B cell (primary cell): ENCODE results near the gene PTPRE. TPM values are rescaled to one million over a fixed set of nuclear protein-coding genes. Genes with fewer than 3 reads are reported as not detected.

Experiments
- ATAC-seq: fragments of 200-7000 bp; cut with Tn5 transposase; one replicate; pipeline ENCODE4 v1.10.0; 2021; ENCODE audit warnings: low read depth, mild to moderate bottlenecking, moderate number of reproducible peaks, moderate library complexity
- CTCF ChIA-PET: fragments of 350-600 bp; sonication (Branson Sonifier 250); formaldehyde crosslinking; loops from one replicate; lab custom pipeline; 2021; ENCODE audit warnings: antibody characterized with exemption, inconsistent platforms; lab: Charles Lee
- POLR2A ChIA-PET: fragments of 350-600 bp; sonication (Branson Sonifier 250); formaldehyde crosslinking; loops from one replicate; lab custom pipeline; 2021; ENCODE audit warnings: antibody characterized with exemption; lab: Charles Lee
- DNase-seq: peaks from one replicate; pipeline ENCODE4 v3.0.0; 2013
- H2AFZ ChIP-seq: 2 replicates; pipeline ENCODE4 v1.6.1; 2012; ENCODE audit warnings: mild to moderate bottlenecking, low read depth, low read length; ENCODE audit not compliant: insufficient read depth, poor library complexity, severe bottlenecking
- H3K27ac ChIP-seq, 2 donors: 1 replicate in 1 of 2; 2 replicates in 1 of 2; pipeline ENCODE4 v1.5.1; 2012 to 2013; ENCODE audit warnings: low read length in 2 of 2, mild to moderate bottlenecking in 2 of 2, moderate library complexity in 1 of 2
- H3K27me3 ChIP-seq, 4 experiments: fragments of 200-600 bp in 1 of 4; sonication (generic) in 1 of 4; replicated peaks in 1 of 4; 1 replicate in 2 of 4; 2 replicates in 2 of 4; pipeline versions ENCODE4 v1.6.1 to v1.7.0; 2013 to 2016; ENCODE audit warnings: low read length in 3 of 4, mild to moderate bottlenecking in 2 of 4, mixed read lengths in 1 of 4, moderate library complexity in 1 of 4; ENCODE audit not compliant: insufficient read depth in 4 of 4, control insufficient read depth in 3 of 4; ENCODE audit errors: control extremely low read depth in 1 of 4
- H3K36me3 ChIP-seq, 2 experiments: replicated peaks in 1 of 2; 1 replicate in 1 of 2; 2 replicates in 1 of 2; pipeline versions ENCODE4 v1.6.1 to v1.7.1; 2013; ENCODE audit warnings: low read length in 1 of 2; ENCODE audit not compliant: insufficient read depth in 2 of 2, control insufficient read depth in 1 of 2; ENCODE audit errors: control extremely low read depth in 1 of 2, extremely low read depth in 1 of 2
- H3K4me1 ChIP-seq, 2 donors: fragments of 200-600 bp in 1 of 2; sonication (generic) in 1 of 2; 1 replicate in 1 of 2; 2 replicates in 1 of 2; pipeline versions ENCODE4 v1.5.1 to v1.6.1; 2013 to 2017; ENCODE audit warnings: low read length in 2 of 2; ENCODE audit not compliant: control insufficient read depth in 2 of 2, insufficient read depth in 2 of 2
- H3K4me2 ChIP-seq: replicated peaks from 2 replicates; pipeline ENCODE3; 2012; ENCODE audit warnings: mild to moderate bottlenecking, low read depth, low read length; ENCODE audit not compliant: poor library complexity, severe bottlenecking
- H3K4me3 ChIP-seq, 5 experiments: fragments of 200-600 bp in 1 of 5; sonication (generic) in 1 of 5; 1 replicate in 3 of 5; 2 replicates in 2 of 5; pipeline versions ENCODE4 v1.5.1 to v1.7.0; 2011 to 2016; ENCODE audit warnings: low read length in 4 of 5, mild to moderate bottlenecking in 4 of 5, low read depth in 2 of 5, control low read depth in 1 of 5, moderate library complexity in 1 of 5; ENCODE audit not compliant: insufficient read depth in 1 of 5; ENCODE audit errors: control extremely low read depth in 1 of 5, extremely low read depth in 1 of 5
- H3K79me2 ChIP-seq: fragments of 200-600 bp; sonication (generic); one replicate; pipeline ENCODE4 v1.6.0; 2016; ENCODE audit warnings: low read length; ENCODE audit not compliant: control insufficient read depth, insufficient read depth
- H3K9ac ChIP-seq: fragments of 200-600 bp; sonication (generic); 2 replicates; pipeline ENCODE4 v1.6.1; 2017; ENCODE audit warnings: mild to moderate bottlenecking, low read length, moderate library complexity
- H3K9me3 ChIP-seq, 3 donors: one replicate each; pipeline versions ENCODE4 v1.6.1 to v1.7.1; 2013; ENCODE audit warnings: low read length in 2 of 3; ENCODE audit not compliant: control insufficient read depth in 2 of 3, insufficient read depth in 1 of 3; ENCODE audit errors: control extremely low read depth in 1 of 3
- H4K20me1 ChIP-seq: 2 replicates; pipeline ENCODE4 v1.6.0; 2012; ENCODE audit warnings: mild to moderate bottlenecking, low read length; ENCODE audit not compliant: insufficient read depth, control insufficient read depth, poor library complexity, severe bottlenecking
- H3K27ac Mint-ChIP-seq: one replicate; pipeline ENCODE4 v1.8.0; 2021; ENCODE audit warnings: mixed read lengths
- H3K27me3 Mint-ChIP-seq: one replicate; pipeline ENCODE4 v1.8.0; 2021; ENCODE audit warnings: mixed read lengths
- H3K4me1 Mint-ChIP-seq: one replicate; pipeline ENCODE4 v1.8.0; 2021; ENCODE audit warnings: mixed read lengths
- H3K4me3 Mint-ChIP-seq: one replicate; pipeline ENCODE4 v1.8.0; 2021; ENCODE audit warnings: mixed read lengths
- H3K9me3 Mint-ChIP-seq: one replicate; pipeline ENCODE4 v1.8.0; 2022; ENCODE audit warnings: mixed read lengths; ENCODE audit not compliant: insufficient read depth
- CTCF ChIP-seq: fragments of 200-600 bp; IDR thresholded peaks from one replicate; pipeline ENCODE4 v1.8.0; 2022; ENCODE audit warnings: antibody characterized with exemption, mild to moderate bottlenecking
- EZH2 ChIP-seq: IDR thresholded peaks from 2 replicates; pipeline ENCODE4 v1.6.1; 2012; ENCODE audit warnings: borderline replicate concordance, low read depth, mild to moderate bottlenecking, moderate library complexity, low read length; ENCODE audit not compliant: insufficient read depth, poor library complexity, severe bottlenecking
- WGBS: methylation state at CpG from one replicate; pipeline ENCODE4 v1.1.5; 2013; ENCODE audit warnings: missing lambda C conversion rate; ENCODE audit not compliant: insufficient coverage; 5-methylcytosine and 5-hydroxymethylcytosine counted together
- intact Hi-C: fragments of 100-400 bp; cut with micrococcal nuclease; formaldehyde crosslinking; loops from one replicate; pipeline ENCODE4 v1.10.0; 2022
- polyA plus RNA-seq: library from polyadenylated mRNA; depleted of rRNA; stranded (reverse); fragments of >200 nt; gene quantifications from 2 replicates; pipeline ENCODE4 v1.2.3, GENCODE V29; 2012
- total RNA-seq, 2 donors: library from RNA; stranded (reverse); fragments of 120-200 nt in 1 of 2; gene quantifications; 1 replicate in 1 of 2; 2 replicates in 1 of 2; pipeline versions ENCODE4 v1.2.3 to v1.2.4, GENCODE V29; 2013 to 2022

Gene PTPRE
- total and polyA plus RNA-seq, 2 donors (not counting 1 experiment from before 2014, with no cell fraction given), result 6.6 to 32.7 TPM

GRCh38 chr10:128031216-128031615 lies 124.3 kb downstream of the PTPRE start:
- H3K36me3 ChIP-seq, result no peaks in the 10 kb centered on the region
- Mint-ChIP-seq H3K27ac (no peak overlapping the region), H3K27me3 (no peaks in the 10 kb centered on the region), H3K4me1 (peaks cover 7% of the 10 kb centered on the region), H3K4me3 (no peak overlapping the region), H3K9me3 (no peaks in the 10 kb centered on the region)
- no peak for ATAC-seq
- no peak for TF ChIP-seq CTCF
- TF ChIP-seq EZH2, result no peak
- no peak overlapping the region for H2AFZ ChIP-seq
- no peak overlapping the region for H3K27ac ChIP-seq
- DNase-seq, result no peak
- no peak overlapping the region for H3K9ac ChIP-seq
- H3K4me2 ChIP-seq, result no peak overlapping the region
- H3K79me2 ChIP-seq, result no peaks in the 10 kb centered on the region
- H3K4me3 ChIP-seq, result no peak overlapping the region
- no peaks in the 10 kb centered on the region for H3K27me3 ChIP-seq
- ChIA-PET CTCF (interaction anchor here (15.8 kb wide), 1 partner anchor 36 kb away, joined by 524 read pairs; no protein-coding TSS in a partner anchor), POLR2A (no interaction called here)
- no peaks in the 10 kb centered on the region for H3K9me3 ChIP-seq
- 96% methylated on average over 7 of the region's 9 CpGs for WGBS
- intact Hi-C loops, result no loop called here
- peaks cover 2 to 7% of the 10 kb centered on the region in 2 donors for H3K4me1 ChIP-seq
- no peaks in the 10 kb centered on the region for H4K20me1 ChIP-seq

GRCh38 chr10:128032466-128032865 lies 125.6 kb downstream of the PTPRE start:
- no peak for ATAC-seq
- Histone ChIP-seq H3K27me3 (no peaks in the 10 kb centered on the region), H3K4me2 (no peak overlapping the region), H3K4me1 (no peaks in the 10 kb centered on the region), H3K9ac (no peak overlapping the region), H3K4me3 (no peak overlapping the region), H3K79me2 (no peaks in the 10 kb centered on the region), H3K9me3 (no peaks in the 10 kb centered on the region), H2AFZ (no peak overlapping the region), H4K20me1 (no peaks in the 10 kb centered on the region), H3K36me3 (no peaks in the 10 kb centered on the region), H3K27ac (no peak overlapping the region)
- ChIA-PET CTCF (interaction anchor here (5.6 to 15.8 kb wide), 2 partner anchors 14 to 35 kb away, joined by 84 to 524 read pairs; no protein-coding TSS in a partner anchor), POLR2A (no interaction called here)
- Mint-ChIP-seq H3K9me3 (no peaks in the 10 kb centered on the region), H3K4me1 (no peaks in the 10 kb centered on the region), H3K4me3 (no peak overlapping the region), H3K27me3 (no peaks in the 10 kb centered on the region), H3K27ac (no peak overlapping the region)
- 100% methylated on average over 2 of the region's 5 CpGs for WGBS
- no peak for DNase-seq
- intact Hi-C loops, result no loop called here
- TF ChIP-seq EZH2 (no peak), CTCF (no peak)
